IPS-18a (cell line): ENCODE data around the gene SH3RF1.

Experiments
- H3K27ac ChIP-seq: one replicate; pipeline ENCODE4 v1.5.1; 2013; ENCODE audit warnings: low read length
- H3K27me3 ChIP-seq: one replicate; pipeline ENCODE4 v1.6.1; 2013; ENCODE audit warnings: mild to moderate bottlenecking, low read length; ENCODE audit not compliant: control insufficient read depth, insufficient read depth
- H3K36me3 ChIP-seq: one replicate; pipeline ENCODE4 v1.6.1; 2013; ENCODE audit warnings: low read depth, low read length; ENCODE audit not compliant: control insufficient read depth
- H3K4me1 ChIP-seq: one replicate; pipeline ENCODE4 v1.6.1; 2013; ENCODE audit warnings: low read depth, low read length; ENCODE audit not compliant: control insufficient read depth
- H3K4me3 ChIP-seq: one replicate; pipeline ENCODE4 v1.5.1; 2013; ENCODE audit warnings: low read length
- H3K9ac ChIP-seq: one replicate; pipeline ENCODE4 v1.6.1; 2013; ENCODE audit warnings: mild to moderate bottlenecking, low read length, moderate library complexity
- H3K9me3 ChIP-seq: one replicate; pipeline ENCODE4 v1.6.1; 2013; ENCODE audit warnings: low read depth, low read length; ENCODE audit not compliant: control insufficient read depth

SH3RF1 gene

GRCh38 chr4:169060391-169061091 is 210.2 kb downstream of the SH3RF1 start:
- Histone ChIP-seq H3K9me3 (no peaks in the 10 kb centered on the region), H3K36me3 (no peaks in the 10 kb centered on the region), H3K27me3 (no peaks in the 10 kb centered on the region), H3K9ac (no peak overlapping the region), H3K4me3 (no peak overlapping the region), H3K27ac (no peak overlapping the region), H3K4me1 (no peaks in the 10 kb centered on the region)

- Histone ChIP-seq H3K36me3 (no peaks in the 10 kb centered on the region), H3K9me3 (no peaks in the 10 kb centered on the region), H3K4me1 (no peaks in the 10 kb centered on the region), H3K4me3 (no peak overlapping the region), H3K9ac (no peak overlapping the region), H3K27me3 (no peaks in the 10 kb centered on the region), H3K27ac (no peak overlapping the region)
Observed at GRCh38 chr4:169059306-169060211, 211.2 kb downstream of the SH3RF1 start.

GRCh38 chr4:169058312-169058711 is 212.4 kb downstream of the SH3RF1 start:
- no peak overlapping the region for H3K9ac ChIP-seq
- no peaks in the 10 kb centered on the region for H3K27me3 ChIP-seq
- no peaks in the 10 kb centered on the region for H3K9me3 ChIP-seq
- no peak overlapping the region for H3K4me3 ChIP-seq
- no peaks in the 10 kb centered on the region for H3K4me1 ChIP-seq
- H3K36me3 ChIP-seq = no peaks in the 10 kb centered on the region
- H3K27ac ChIP-seq = no peak overlapping the region

- H3K9me3 ChIP-seq = no peaks in the 10 kb centered on the region
- no peak overlapping the region for H3K4me3 ChIP-seq
- no peak overlapping the region for H3K27ac ChIP-seq
- no peak overlapping the region for H3K9ac ChIP-seq
- H3K4me1 ChIP-seq = peaks cover 7% of the 10 kb centered on the region
- no peaks in the 10 kb centered on the region for H3K27me3 ChIP-seq
- no peaks in the 10 kb centered on the region for H3K36me3 ChIP-seq
Observed at GRCh38 chr4:169054879-169055278, 215.9 kb downstream of the SH3RF1 start.

- Histone ChIP-seq H3K9ac (no peak overlapping the region), H3K27me3 (no peaks in the 10 kb centered on the region), H3K9me3 (no peaks in the 10 kb centered on the region), H3K4me1 (peaks cover 8% of the 10 kb centered on the region), H3K4me3 (no peak overlapping the region), H3K27ac (no peak overlapping the region), H3K36me3 (no peaks in the 10 kb centered on the region)
Observed at GRCh38 chr4:169052594-169052945, 218.2 kb downstream of the SH3RF1 start.

GRCh38 chr4:169051761-169052593 is 218.8 kb downstream of the SH3RF1 start:
- Histone ChIP-seq H3K9me3 (no peaks in the 10 kb centered on the region), H3K27me3 (no peaks in the 10 kb centered on the region), H3K4me3 (no peak overlapping the region), H3K4me1 (peaks cover 8% of the 10 kb centered on the region), H3K27ac (no peak overlapping the region), H3K36me3 (no peaks in the 10 kb centered on the region), H3K9ac (no peak overlapping the region)

- Histone ChIP-seq H3K27me3 (no peaks in the 10 kb centered on the region), H3K9ac (no peak overlapping the region), H3K4me3 (no peak overlapping the region), H3K36me3 (no peaks in the 10 kb centered on the region), H3K4me1 (peaks cover 8% of the 10 kb centered on the region), H3K9me3 (no peaks in the 10 kb centered on the region), H3K27ac (no peak overlapping the region)
Observed at GRCh38 chr4:169050881-169051760, 219.6 kb downstream of the SH3RF1 start.

GRCh38 chr4:169050284-169050683 is 220.5 kb downstream of the SH3RF1 start:
- H3K4me3 ChIP-seq = no peak overlapping the region
- no peaks in the 10 kb centered on the region for H3K36me3 ChIP-seq
- H3K27me3 ChIP-seq = no peaks in the 10 kb centered on the region
- peaks cover 8% of the 10 kb centered on the region for H3K4me1 ChIP-seq
- no peaks in the 10 kb centered on the region for H3K9me3 ChIP-seq
- no peak overlapping the region for H3K9ac ChIP-seq
- no peak overlapping the region for H3K27ac ChIP-seq

- H3K4me1 ChIP-seq = peaks cover 8% of the 10 kb centered on the region
- H3K9ac ChIP-seq = no peak overlapping the region
- no peaks in the 10 kb centered on the region for H3K36me3 ChIP-seq
- H3K27ac ChIP-seq = no peak overlapping the region
- H3K27me3 ChIP-seq = no peaks in the 10 kb centered on the region
- no peak overlapping the region for H3K4me3 ChIP-seq
- no peaks in the 10 kb centered on the region for H3K9me3 ChIP-seq
Observed at GRCh38 chr4:169048868-169049414, 221.8 kb downstream of the SH3RF1 start.

GRCh38 chr4:169047956-169048355 is 222.8 kb downstream of the SH3RF1 start:
- no peak overlapping the region for H3K27ac ChIP-seq
- no peaks in the 10 kb centered on the region for H3K36me3 ChIP-seq

More at GRCh38 chr4:169047956-169048355, 222.8 kb downstream of the SH3RF1 start:
- H3K27me3 ChIP-seq = no peaks in the 10 kb centered on the region
- no peak overlapping the region for H3K4me3 ChIP-seq
- no peaks in the 10 kb centered on the region for H3K9me3 ChIP-seq
- H3K4me1 ChIP-seq = peaks cover 8% of the 10 kb centered on the region
- no peak overlapping the region for H3K9ac ChIP-seq
